Neural progenitor cell (in vitro differentiated cells): Measurements from ENCODE around the gene CSRNP3.

Source experiments
- EZH2 ChIP-seq: fragments of 200-600 bp; sonication (generic); IDR thresholded peaks from 2 replicates; pipeline ENCODE4 v1.6.1; 2017; ENCODE audit warnings: antibody characterized with exemption, mild to moderate bottlenecking, moderate library complexity
- TF ChIP-seq, protein P1 (sequence below): fragments of 200-600 bp; sonication (generic); IDR thresholded peaks from 2 replicates; pipeline ENCODE4 v1.5.1; 2017; ENCODE audit warnings: antibody characterized with exemption, mild to moderate bottlenecking

DNA sequence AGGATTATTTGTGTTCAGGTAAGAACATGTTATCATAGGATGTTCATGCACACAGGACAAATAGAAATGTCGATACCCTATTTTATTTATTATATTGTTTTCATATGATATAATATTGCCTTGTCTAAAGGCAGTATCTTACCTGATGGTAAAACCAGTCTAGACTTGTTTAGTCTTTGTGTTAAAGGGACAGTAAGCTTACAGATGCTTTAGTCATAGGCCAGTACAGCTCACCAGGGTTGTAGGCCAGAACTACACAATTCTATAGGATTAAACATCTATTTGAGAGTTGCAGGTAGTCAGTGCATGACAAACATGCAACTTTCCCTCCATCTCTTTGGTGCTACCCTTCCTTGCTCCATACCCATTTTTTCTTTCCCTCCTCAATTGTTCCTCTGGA lies 166.0 kb downstream of the CSRNP3 start:
- TF ChIP-seq, protein P1, sequence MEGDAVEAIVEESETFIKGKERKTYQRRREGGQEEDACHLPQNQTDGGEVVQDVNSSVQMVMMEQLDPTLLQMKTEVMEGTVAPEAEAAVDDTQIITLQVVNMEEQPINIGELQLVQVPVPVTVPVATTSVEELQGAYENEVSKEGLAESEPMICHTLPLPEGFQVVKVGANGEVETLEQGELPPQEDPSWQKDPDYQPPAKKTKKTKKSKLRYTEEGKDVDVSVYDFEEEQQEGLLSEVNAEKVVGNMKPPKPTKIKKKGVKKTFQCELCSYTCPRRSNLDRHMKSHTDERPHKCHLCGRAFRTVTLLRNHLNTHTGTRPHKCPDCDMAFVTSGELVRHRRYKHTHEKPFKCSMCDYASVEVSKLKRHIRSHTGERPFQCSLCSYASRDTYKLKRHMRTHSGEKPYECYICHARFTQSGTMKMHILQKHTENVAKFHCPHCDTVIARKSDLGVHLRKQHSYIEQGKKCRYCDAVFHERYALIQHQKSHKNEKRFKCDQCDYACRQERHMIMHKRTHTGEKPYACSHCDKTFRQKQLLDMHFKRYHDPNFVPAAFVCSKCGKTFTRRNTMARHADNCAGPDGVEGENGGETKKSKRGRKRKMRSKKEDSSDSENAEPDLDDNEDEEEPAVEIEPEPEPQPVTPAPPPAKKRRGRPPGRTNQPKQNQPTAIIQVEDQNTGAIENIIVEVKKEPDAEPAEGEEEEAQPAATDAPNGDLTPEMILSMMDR, result no peak
- TF ChIP-seq EZH2, result no peak
